ENCODE results near the gene NUB1. TPM values are rescaled to one million over a fixed set of nuclear protein-coding genes. Genes with fewer than 3 reads are reported as not detected.

The NUB1 gene
- total RNA-seq, 4 donors from 2014 or later, result 16.8 to 46.7 (median 26.1) TPM

DNA sequence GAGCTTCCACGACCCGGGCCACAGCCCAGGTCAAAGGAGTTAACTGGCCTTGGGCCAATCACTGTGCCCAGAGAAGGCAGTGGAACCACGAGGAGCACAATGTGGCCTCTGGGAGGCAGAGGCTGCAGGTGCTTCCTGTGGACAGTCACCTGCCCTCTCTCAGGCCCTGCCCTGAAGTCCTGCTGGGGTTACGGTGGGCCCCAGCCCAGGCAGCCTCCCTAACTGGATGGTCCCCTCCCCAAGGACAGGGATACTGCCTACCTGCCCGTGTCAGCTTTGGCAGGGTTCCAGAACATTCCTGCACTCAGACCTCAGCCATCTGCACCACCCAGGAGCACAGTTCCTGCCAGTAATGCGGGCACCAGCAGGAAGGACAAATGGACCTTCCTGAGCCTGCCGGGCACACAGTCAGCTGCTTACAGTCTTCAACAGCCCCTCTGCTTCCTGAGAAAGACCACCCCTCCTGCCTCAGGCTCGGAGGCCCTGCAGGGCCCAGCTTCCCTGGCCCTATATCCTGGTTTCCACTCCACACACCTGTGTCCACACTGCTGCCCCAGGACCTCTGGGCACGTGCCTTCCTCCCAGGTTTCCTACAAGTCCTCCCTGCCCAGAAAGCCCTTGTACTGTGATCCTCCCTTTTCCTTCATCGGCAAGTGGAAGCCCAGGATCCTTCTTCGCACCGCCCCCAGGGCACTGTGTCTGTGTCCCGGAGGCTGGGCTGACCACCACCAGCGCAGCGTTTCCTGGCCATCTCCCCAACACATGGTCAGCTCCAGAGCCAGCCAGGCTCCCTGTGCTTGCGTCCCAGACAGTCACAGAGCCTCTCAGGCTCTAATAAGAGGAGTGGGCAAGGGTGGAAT lies 44.9 kb downstream of the NUB1 start:
- H3K27ac ChIP-seq, result no peak overlapping the region
- H3K36me3 ChIP-seq, result no peaks in the 10 kb centered on the region
- no peak for TF ChIP-seq POLR2A (IDR thresholded peaks at IDR 0.05)
- TF ChIP-seq, protein P1, sequence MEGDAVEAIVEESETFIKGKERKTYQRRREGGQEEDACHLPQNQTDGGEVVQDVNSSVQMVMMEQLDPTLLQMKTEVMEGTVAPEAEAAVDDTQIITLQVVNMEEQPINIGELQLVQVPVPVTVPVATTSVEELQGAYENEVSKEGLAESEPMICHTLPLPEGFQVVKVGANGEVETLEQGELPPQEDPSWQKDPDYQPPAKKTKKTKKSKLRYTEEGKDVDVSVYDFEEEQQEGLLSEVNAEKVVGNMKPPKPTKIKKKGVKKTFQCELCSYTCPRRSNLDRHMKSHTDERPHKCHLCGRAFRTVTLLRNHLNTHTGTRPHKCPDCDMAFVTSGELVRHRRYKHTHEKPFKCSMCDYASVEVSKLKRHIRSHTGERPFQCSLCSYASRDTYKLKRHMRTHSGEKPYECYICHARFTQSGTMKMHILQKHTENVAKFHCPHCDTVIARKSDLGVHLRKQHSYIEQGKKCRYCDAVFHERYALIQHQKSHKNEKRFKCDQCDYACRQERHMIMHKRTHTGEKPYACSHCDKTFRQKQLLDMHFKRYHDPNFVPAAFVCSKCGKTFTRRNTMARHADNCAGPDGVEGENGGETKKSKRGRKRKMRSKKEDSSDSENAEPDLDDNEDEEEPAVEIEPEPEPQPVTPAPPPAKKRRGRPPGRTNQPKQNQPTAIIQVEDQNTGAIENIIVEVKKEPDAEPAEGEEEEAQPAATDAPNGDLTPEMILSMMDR (IDR thresholded peaks at IDR 0.05), result no peak
- peaks cover 7 to 11% (median 8%) of the 10 kb centered on the region in 3 donors for H3K4me1 ChIP-seq
- H3K9me3 ChIP-seq, result no peaks in the 10 kb centered on the region
- intact Hi-C loops (cut with DNase I), result no loop called here
- DNase-seq, result no peak
- WGBS, 2 donors, result 59 to 69% methylated on average over 6 to 12 of the region's 16 CpGs
- no peak overlapping the region for H3K4me3 ChIP-seq
- H3K27me3 ChIP-seq, result peaks cover 0 to 58% (median 9%) of the 10 kb centered on the region in 4 donors

DNA sequence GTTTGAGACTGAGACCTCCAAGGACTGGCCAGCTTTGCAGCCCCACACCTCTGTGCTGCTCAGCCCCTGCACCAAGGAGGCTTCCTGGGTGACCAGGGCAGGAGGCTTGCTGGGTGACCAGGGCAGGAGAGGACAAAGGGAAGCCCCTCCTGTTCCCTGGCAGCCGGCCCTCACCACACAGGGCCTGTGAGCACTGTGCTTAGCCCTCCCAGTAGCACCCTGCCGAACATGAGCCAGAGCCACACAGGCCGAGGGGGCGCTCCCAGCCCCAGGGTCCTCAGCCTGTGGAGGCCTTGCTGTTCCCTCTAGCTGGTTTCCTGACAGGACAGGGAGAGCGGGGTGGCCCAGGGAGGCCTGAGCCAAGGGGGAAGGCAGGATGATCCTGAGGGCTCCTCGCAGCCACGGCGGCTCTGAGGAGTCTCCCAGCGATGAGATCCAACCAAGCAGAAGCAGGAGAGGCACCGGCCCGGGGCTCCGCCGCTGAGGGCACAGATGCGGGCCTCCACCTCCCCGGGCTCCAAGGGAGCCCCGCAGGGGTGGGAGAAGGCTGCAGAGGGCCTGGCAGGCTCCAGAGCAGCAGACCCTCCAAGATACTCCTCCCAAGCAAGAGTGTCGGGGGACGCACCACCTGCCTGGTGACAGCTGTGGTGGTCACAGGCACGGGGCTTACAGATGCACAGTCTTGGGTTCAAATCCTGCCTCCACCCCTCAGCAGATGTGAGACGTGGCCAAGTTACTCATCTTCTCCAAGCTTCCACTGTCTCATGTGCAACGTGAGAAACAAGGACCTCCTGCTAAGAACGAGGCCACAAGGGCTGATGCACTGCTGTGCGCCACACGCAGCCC lies 45.8 kb downstream of the NUB1 start:
- H3K36me3 ChIP-seq, result no peaks in the 10 kb centered on the region
- no peak overlapping the region for H3K27ac ChIP-seq
- H3K4me1 ChIP-seq, result peaks cover 0 to 2% (median 0%) of the 10 kb centered on the region in 3 donors
- H3K9me3 ChIP-seq, result no peaks in the 10 kb centered on the region
- no peak for TF ChIP-seq POLR2A (IDR thresholded peaks at IDR 0.05)
- TF ChIP-seq, protein P1 (IDR thresholded peaks at IDR 0.05), result no peak
- intact Hi-C loops (cut with DNase I), result no loop called here
- H3K4me3 ChIP-seq, result no peak overlapping the region
- peaks cover 0 to 56% (median 3%) of the 10 kb centered on the region in 4 donors for H3K27me3 ChIP-seq
- WGBS, 2 donors, result 65 to 71% methylated on average over 5 to 6 of the region's 24 CpGs
- DNase-seq, result no peak

DNA sequence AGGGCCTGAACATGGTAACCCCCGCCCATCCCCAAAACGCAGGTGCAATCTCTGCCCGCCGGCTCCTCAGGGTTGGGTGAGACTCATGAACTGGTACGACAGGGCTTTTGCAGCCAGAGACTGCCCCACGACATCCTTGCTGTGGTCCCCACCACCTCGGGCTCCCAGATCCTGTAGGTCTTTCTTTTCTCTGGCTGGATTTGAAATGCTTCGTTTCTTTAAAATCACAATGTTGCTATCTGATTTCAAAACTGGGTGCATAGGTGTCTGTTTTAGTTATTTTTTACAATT lies 46.3 kb downstream of the NUB1 start:
- H3K27ac ChIP-seq, result no peak overlapping the region
- 87 to 88% methylated on average over 6 to 8 of the region's 8 CpGs for WGBS, 2 donors
- no peaks in the 10 kb centered on the region for H3K4me1 ChIP-seq

DNA sequence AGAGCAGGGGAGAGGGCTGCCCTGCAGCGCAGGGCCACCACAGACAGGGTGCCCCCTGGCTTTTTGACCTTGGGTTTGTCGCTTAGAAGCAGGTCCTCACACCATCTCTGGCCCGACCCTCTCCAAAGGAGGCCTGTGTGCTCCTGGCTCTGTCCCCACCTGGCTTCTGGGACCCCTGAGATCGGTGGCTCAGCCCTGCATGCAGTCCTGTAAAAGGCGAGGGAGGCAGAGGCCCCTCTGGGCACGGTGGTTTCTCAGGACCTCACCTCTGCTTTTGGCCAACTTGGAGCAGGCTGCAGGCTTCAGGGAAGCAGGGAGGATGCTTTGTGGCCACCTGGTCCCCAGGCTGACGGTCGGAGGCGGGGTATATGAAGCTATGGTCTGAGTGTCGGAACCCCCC lies 46.8 kb downstream of the NUB1 start:
- peaks cover 0 to 56% (median 0%) of the 10 kb centered on the region in 4 donors for H3K27me3 ChIP-seq
- H3K9me3 ChIP-seq, result no peaks in the 10 kb centered on the region
- intact Hi-C loops (cut with DNase I), result no loop called here
- no peaks in the 10 kb centered on the region for H3K4me1 ChIP-seq
- no peak overlapping the region for H3K27ac ChIP-seq
- H3K4me3 ChIP-seq, result no peak overlapping the region
- H3K36me3 ChIP-seq, result no peaks in the 10 kb centered on the region
- 100% methylated on average over 1 of the region's 10 CpGs; no CpG with 5 or more reads in 1 of the 2 donors for WGBS, 2 donors
- TF ChIP-seq POLR2A (IDR thresholded peaks at IDR 0.05), result no peak
- TF ChIP-seq, protein P1 (IDR thresholded peaks at IDR 0.05), result no peak
- DNase-seq, result no peak

More for the DNA sequence above, 46.3 kb downstream of the NUB1 start:
- TF ChIP-seq, protein P1 (IDR thresholded peaks at IDR 0.05), result no peak
- TF ChIP-seq POLR2A (IDR thresholded peaks at IDR 0.05), result no peak
- peaks cover 0 to 56% (median 0%) of the 10 kb centered on the region in 4 donors for H3K27me3 ChIP-seq
- H3K36me3 ChIP-seq, result no peaks in the 10 kb centered on the region
- no peak for DNase-seq
- no peaks in the 10 kb centered on the region for H3K9me3 ChIP-seq
- no peak overlapping the region for H3K4me3 ChIP-seq
- intact Hi-C loops (cut with DNase I), result no loop called here
